GM12873 (cell line): Measurements from ENCODE around the gene EIF3D.

Source experiments
- CTCF ChIP-seq: IDR thresholded peaks from 2 replicates; pipeline ENCODE4 v1.5.1; 2012; ENCODE audit warnings: low read depth, mild to moderate bottlenecking, moderate library complexity, low read length, control low read depth; ENCODE audit not compliant: insufficient read depth; ENCODE audit errors: missing control alignments

The EIF3D gene

DNA sequence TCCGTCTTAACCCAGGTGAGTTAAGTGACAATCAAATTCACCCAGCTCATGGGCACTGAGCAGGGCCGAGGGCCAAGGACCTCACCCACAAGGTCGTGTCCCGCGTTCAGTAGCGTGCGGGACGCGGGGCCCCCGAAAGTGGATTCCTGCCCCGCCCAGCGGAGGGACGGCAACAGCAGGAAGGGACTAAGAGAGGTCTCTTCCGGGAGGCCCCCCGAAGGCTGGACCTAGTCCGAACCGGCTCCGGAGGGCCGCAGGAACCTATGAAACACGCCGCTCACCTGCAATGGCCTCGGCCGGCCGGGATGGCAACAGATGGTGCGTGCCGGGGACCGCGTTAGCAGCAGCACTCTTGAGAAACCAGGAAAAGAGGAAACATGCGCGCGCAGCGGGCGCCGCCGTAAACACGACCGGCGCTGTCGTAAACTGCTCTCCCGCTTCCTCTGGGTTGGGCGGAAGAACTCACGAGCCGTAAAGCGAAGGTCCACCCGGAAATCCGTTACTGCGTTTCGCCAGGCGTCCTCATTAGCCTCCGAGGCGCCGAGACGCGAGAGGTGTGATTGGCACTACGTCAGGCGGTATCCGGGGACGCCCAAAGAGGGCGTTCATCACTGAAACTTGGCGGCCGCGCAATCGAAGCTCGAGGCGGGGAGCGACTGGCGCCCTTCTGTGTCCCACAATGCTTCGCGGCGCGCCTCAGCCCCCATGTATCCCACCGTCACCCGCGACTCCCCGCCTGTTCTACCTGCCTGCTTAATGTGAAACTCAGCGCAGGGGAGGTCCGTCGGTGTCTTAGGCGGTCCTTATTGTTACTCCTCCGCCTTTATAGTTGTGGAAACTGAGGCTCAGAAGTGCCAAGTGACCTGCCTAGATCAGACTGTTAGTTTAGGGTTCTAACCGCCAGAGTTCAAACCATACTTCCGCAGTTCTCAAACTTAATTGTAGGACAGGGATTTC lies at the start of gene EIF3D:
EIF3D (minus strand) TSS at position 372 of the 957 bp plus-strand sequence. CDS start 3,045 bp downstream, outside the sequence.
- TF ChIP-seq CTCF = no peak

DNA sequence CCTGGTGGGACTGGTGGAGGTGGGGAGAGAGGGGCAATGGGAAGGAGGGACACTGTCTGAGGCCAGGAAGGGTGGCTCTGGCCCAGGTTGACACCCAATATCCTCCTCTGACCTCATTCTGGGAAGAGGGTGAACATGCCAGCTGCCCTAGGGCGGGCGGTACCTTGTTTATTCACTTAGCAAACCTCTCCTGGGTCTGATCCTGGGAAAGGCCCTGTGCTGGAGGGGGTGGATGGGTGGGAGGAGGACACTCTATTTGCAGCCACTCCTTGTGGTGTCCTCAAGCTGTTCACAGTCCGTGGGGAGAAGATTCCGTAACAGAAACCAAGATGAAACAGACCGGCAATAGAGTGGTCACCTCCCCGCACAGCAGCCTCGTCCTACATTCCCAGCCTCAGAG lies 49.7 kb upstream of the EIF3D start:
- TF ChIP-seq CTCF = no peak

DNA sequence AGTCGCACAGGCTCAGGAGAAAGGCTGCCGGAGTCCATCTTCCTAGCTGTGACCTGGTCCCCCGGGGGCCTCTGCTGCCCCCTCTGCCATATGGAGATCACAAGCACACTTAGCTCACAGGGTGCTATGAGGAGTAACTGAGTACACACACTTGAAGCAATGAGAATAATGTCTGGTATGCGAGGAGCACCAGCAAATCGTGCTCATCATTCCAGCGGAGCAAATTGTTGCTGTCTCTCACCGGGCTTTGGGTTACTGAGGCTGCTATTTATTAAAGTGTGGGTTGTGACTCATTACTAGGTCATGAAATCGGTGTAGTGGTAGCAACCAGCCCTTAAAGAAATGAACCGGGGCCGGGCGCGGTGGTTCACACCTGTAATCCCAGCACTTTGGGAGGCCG lies 48.1 kb upstream of the EIF3D start:
- no peak for TF ChIP-seq CTCF

- no peak for TF ChIP-seq CTCF
These were observed 45.8 kb upstream of the EIF3D start for GRCh38 chr22:36574728-36575127.

DNA sequence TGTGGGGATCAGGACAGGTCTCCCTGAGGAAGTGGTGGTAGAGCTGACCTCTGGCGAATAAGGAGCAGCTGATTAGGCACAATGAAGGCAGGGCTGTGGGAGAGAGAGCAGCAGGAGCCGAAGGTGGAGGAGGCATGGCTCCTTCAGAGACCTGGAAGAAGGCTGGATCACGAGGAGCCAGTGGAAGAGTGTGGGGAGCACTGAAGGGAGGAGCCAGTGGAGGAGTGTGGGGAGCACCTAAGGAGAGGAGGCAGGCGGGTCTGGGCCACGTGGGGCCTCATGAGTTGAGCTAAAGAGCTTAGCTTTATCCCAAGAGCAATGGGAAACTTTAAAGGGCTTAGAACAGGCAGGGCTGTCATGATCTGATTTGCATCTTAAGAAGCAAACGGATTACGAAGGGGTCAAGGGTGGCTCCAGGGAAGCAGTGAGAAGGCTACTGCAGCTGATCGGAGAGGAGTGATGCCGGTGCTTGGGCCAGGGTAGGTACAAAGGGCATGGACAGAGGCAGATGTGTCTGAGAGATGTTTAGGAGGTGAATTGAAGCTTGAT lies 44.9 kb upstream of the EIF3D start:
- TF ChIP-seq CTCF = no peak

DNA sequence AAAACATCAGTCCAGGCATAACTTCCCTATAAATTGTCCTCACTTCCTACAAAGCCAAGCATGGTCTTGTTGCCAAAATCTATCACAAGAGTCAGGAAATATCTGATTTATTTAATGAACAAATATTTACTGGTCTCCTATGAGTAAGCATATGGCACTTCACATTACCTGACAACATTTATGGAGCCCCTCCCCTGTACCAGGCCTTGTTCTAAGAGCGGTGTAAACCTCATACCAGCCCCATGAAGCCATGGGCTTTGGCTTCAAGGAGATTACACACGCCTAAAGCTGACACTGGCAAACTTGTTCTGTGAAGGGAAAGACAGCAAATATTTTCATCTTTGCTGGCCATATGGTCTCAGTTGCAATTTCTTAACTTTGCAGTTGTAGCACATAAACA lies 43.0 kb upstream of the EIF3D start:
- TF ChIP-seq CTCF = no peak

DNA sequence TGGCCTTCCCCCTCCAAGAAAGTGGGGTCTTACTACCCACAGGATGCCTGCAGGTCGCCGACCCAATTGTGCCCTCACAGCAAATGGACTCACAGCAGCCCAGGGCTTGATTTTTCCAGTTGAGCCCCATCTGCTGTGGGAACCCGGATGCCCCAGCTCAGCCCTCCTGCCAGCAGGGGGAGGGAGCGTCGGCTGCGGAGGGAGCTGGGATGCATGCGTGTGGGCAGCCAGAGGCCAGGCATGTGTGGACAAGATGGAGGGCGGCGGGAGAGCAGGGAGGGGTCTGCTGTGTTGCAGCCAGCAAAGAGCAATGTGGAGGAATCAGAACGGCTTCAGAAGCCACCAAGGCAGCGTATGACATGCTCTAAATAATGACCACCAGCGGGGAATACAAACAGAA lies 41.0 kb upstream of the EIF3D start:
- TF ChIP-seq CTCF = no peak
